HEK293 (cell line): ENCODE measurements around the gene MARF1.

Experiments used
- EGR2 ChIP-seq: fragments of 450-650 bp; formaldehyde crosslinking; IDR thresholded peaks from 2 replicates; pipeline ENCODE4 v1.5.1; 2016; ENCODE audit warnings: low read depth, missing biosample characterization, missing genetic modification characterization
- GFI1B ChIP-seq: fragments of 450-650 bp; formaldehyde crosslinking; IDR thresholded peaks from 2 replicates; pipeline ENCODE4 v1.5.1; 2016; ENCODE audit warnings: missing biosample characterization, missing genetic modification characterization
- IKZF3 ChIP-seq: fragments of 450-650 bp; IDR thresholded peaks from 2 replicates; pipeline ENCODE4 v1.5.0; 2018; ENCODE audit warnings: missing biosample characterization, mild to moderate bottlenecking, missing genetic modification characterization, moderate library complexity
- KLF9 ChIP-seq: fragments of 450-650 bp; formaldehyde crosslinking; IDR thresholded peaks from 2 replicates; pipeline ENCODE4 v1.5.1; 2016; ENCODE audit warnings: missing biosample characterization, missing genetic modification characterization, low read depth
- MYNN ChIP-seq: fragments of 450-650 bp; formaldehyde crosslinking; IDR thresholded peaks from 2 replicates; pipeline ENCODE4 v1.5.1; 2016; ENCODE audit warnings: missing biosample characterization, missing genetic modification characterization, borderline replicate concordance
- SCRT1 ChIP-seq: fragments of 450-650 bp; formaldehyde crosslinking; IDR thresholded peaks from 2 replicates; pipeline ENCODE4 v1.5.1; 2016; ENCODE audit warnings: missing biosample characterization, missing genetic modification characterization, borderline replicate concordance
- SP7 ChIP-seq: fragments of 450-650 bp; formaldehyde crosslinking; IDR thresholded peaks from 2 replicates; pipeline ENCODE4 v1.5.1; 2016; ENCODE audit warnings: missing biosample characterization, missing genetic modification characterization
- ZBTB20 ChIP-seq: fragments of 450-650 bp; formaldehyde crosslinking; IDR thresholded peaks from 2 replicates; pipeline ENCODE4 v1.5.1; 2016; ENCODE audit warnings: missing biosample characterization, missing genetic modification characterization
- ZFP3 ChIP-seq: fragments of 450-650 bp; formaldehyde crosslinking; IDR thresholded peaks from 2 replicates; pipeline ENCODE4 v1.5.1; 2016; ENCODE audit warnings: low read depth, missing biosample characterization, missing genetic modification characterization
- ZFP37 ChIP-seq: fragments of 450-650 bp; formaldehyde crosslinking; IDR thresholded peaks from 2 replicates; pipeline ENCODE4 v1.5.1; 2016; ENCODE audit warnings: missing biosample characterization, missing genetic modification characterization
- ZIC2 ChIP-seq: fragments of 450-650 bp; formaldehyde crosslinking; IDR thresholded peaks from 2 replicates; pipeline ENCODE4 v1.5.1; 2016; ENCODE audit warnings: missing biosample characterization, missing genetic modification characterization
- ZNF10 ChIP-seq: fragments of 450-650 bp; formaldehyde crosslinking; IDR thresholded peaks from 2 replicates; pipeline ENCODE4 v1.5.1; 2017; ENCODE audit warnings: missing biosample characterization, missing genetic modification characterization
- ZNF155 ChIP-seq: fragments of 450-650 bp; formaldehyde crosslinking; IDR thresholded peaks from 2 replicates; pipeline ENCODE4 v1.5.1; 2016; ENCODE audit warnings: missing biosample characterization, missing genetic modification characterization
- ZNF169 ChIP-seq: fragments of 450-650 bp; formaldehyde crosslinking; IDR thresholded peaks from 2 replicates; pipeline ENCODE4 v1.5.1; 2016; ENCODE audit warnings: missing biosample characterization, missing genetic modification characterization
- ZNF423 ChIP-seq: fragments of 450-650 bp; formaldehyde crosslinking; IDR thresholded peaks from 2 replicates; pipeline ENCODE4 v1.5.1; 2016; ENCODE audit warnings: missing biosample characterization, missing genetic modification characterization
- ZNF555 ChIP-seq: fragments of 450-650 bp; formaldehyde crosslinking; conservative IDR thresholded peaks from 2 replicates; pipeline ENCODE4 v1.5.1; 2017; ENCODE audit warnings: missing biosample characterization, mild to moderate bottlenecking, missing genetic modification characterization, inconsistent platforms
- ZNF596 ChIP-seq: fragments of 450-650 bp; IDR thresholded peaks from 2 replicates; pipeline ENCODE4 v1.5.0; 2018; ENCODE audit warnings: missing biosample characterization, mild to moderate bottlenecking, missing genetic modification characterization, moderate library complexity
- ZNF600 ChIP-seq: fragments of 450-650 bp; formaldehyde crosslinking; IDR thresholded peaks from 2 replicates; pipeline ENCODE4 v1.5.1; 2016; ENCODE audit warnings: missing biosample characterization, missing genetic modification characterization
- ZNF623 ChIP-seq: fragments of 450-650 bp; formaldehyde crosslinking; IDR thresholded peaks from 2 replicates; pipeline ENCODE4 v1.5.1; 2016; ENCODE audit warnings: missing biosample characterization, missing genetic modification characterization
- ZNF654 ChIP-seq: fragments of 450-650 bp; formaldehyde crosslinking; IDR thresholded peaks from 2 replicates; pipeline ENCODE4 v1.5.1; 2016; ENCODE audit warnings: low read depth, missing biosample characterization, missing genetic modification characterization
- ZNF701 ChIP-seq: fragments of 450-650 bp; formaldehyde crosslinking; IDR thresholded peaks from 2 replicates; pipeline ENCODE4 v1.5.1; 2016; ENCODE audit warnings: missing biosample characterization, missing genetic modification characterization
- ZNF776 ChIP-seq: fragments of 450-650 bp; formaldehyde crosslinking; IDR thresholded peaks from 2 replicates; pipeline ENCODE4 v1.5.0; 2017; ENCODE audit warnings: missing biosample characterization, missing genetic modification characterization, borderline replicate concordance
- ZNF785 ChIP-seq: fragments of 450-650 bp; formaldehyde crosslinking; IDR thresholded peaks from 2 replicates; pipeline ENCODE4 v1.5.1; 2016; ENCODE audit warnings: missing biosample characterization, missing genetic modification characterization
- ZNF843 ChIP-seq: fragments of 450-650 bp; formaldehyde crosslinking; IDR thresholded peaks from 2 replicates; pipeline ENCODE4 v1.5.1; 2016; ENCODE audit warnings: missing biosample characterization, missing genetic modification characterization
- ZSCAN16 ChIP-seq: fragments of 450-650 bp; formaldehyde crosslinking; IDR thresholded peaks from 2 replicates; pipeline ENCODE4 v1.5.1; 2016; ENCODE audit warnings: missing biosample characterization, missing genetic modification characterization
- TF ChIP-seq, protein P1 (sequence below): fragments of 450-650 bp; formaldehyde crosslinking; IDR thresholded peaks from 2 replicates; pipeline ENCODE4 v1.5.1; 2016; ENCODE audit warnings: missing biosample characterization, missing genetic modification characterization
- TF ChIP-seq, protein P2 (sequence below): fragments of 450-650 bp; formaldehyde crosslinking; IDR thresholded peaks from 2 replicates; pipeline ENCODE4 v1.5.1; 2016; ENCODE audit warnings: missing biosample characterization, missing genetic modification characterization
- TF ChIP-seq, protein P3 (sequence below): fragments of 450-650 bp; formaldehyde crosslinking; IDR thresholded peaks from 2 replicates; pipeline ENCODE4 v1.5.1; 2016; ENCODE audit warnings: missing biosample characterization, missing genetic modification characterization
- TF ChIP-seq, protein P4 (sequence below): fragments of 450-650 bp; formaldehyde crosslinking; IDR thresholded peaks from 2 replicates; pipeline ENCODE4 v1.5.1; 2016; ENCODE audit warnings: missing biosample characterization, missing genetic modification characterization
- TF ChIP-seq, protein P5 (sequence below): fragments of 450-650 bp; formaldehyde crosslinking; IDR thresholded peaks from 2 replicates; pipeline ENCODE4; 2016; ENCODE audit warnings: missing biosample characterization, missing genetic modification characterization
- TF ChIP-seq, protein P6 (sequence below): fragments of 450-650 bp; formaldehyde crosslinking; IDR thresholded peaks from 2 replicates; pipeline ENCODE4 v1.5.1; 2016; ENCODE audit warnings: missing biosample characterization, missing genetic modification characterization

The MARF1 gene

DNA sequence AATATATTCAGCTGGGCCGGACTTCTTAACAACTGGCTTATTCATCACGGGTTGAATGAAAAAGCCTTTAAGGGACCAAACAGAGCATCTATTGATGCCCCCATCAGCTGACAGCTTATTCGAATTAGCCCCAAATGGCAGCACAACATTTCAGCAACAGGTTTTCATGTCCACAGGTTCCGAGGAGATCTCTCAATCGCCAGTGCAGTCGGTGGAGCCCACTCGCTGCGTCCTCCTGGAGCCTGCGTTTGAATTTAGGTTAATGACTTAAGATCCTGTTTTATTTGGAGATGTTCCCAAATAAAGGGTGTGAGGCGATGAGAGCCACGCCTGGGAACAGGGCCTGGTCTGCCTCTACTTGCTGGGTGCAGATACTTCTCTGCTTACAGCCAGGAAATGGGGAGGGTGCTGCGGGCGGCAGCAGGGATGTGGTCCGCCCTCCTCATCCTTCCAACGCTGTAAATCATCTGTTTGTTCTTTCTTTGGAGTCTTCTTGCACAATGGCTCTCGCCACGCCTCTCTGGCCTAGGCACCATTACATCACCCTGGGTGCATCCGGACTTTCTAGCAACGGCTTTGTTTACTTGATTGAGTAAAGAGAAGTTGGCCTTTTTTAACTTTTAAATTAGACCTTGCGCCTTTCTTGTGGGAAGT is 29.7 kb upstream of the MARF1 start (continued):
- TF ChIP-seq, protein P1, sequence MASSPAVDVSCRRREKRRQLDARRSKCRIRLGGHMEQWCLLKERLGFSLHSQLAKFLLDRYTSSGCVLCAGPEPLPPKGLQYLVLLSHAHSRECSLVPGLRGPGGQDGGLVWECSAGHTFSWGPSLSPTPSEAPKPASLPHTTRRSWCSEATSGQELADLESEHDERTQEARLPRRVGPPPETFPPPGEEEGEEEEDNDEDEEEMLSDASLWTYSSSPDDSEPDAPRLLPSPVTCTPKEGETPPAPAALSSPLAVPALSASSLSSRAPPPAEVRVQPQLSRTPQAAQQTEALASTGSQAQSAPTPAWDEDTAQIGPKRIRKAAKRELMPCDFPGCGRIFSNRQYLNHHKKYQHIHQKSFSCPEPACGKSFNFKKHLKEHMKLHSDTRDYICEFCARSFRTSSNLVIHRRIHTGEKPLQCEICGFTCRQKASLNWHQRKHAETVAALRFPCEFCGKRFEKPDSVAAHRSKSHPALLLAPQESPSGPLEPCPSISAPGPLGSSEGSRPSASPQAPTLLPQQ, result peak; percentile 93
- peak; percentile 98 for TF ChIP-seq ZNF600 (tag by site-specific recombination)
- no peak for TF ChIP-seq ZNF654
- TF ChIP-seq, protein P2, sequence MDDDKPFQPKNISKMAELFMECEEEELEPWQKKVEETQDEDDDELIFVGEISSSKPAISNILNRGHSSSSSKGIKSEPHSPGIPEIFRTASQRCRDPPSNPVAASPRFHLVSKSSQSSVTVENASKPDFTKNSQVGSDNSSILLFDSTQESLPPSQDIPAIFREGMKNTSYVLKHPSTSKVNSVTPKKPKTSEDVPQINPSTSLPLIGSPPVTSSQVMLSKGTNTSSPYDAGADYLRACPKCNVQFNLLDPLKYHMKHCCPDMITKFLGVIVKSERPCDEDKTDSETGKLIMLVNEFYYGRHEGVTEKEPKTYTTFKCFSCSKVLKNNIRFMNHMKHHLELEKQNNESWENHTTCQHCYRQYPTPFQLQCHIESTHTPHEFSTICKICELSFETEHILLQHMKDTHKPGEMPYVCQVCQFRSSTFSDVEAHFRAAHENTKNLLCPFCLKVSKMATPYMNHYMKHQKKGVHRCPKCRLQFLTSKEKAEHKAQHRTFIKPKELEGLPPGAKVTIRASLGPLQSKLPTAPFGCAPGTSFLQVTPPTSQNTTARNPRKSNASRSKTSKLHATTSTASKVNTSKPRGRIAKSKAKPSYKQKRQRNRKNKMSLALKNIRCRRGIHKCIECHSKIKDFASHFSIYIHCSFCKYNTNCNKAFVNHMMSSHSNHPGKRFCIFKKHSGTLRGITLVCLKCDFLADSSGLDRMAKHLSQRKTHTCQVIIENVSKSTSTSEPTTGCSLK (tag by site-specific recombination), result no peak
- no peak for TF ChIP-seq ZNF169 (tag by site-specific recombination)
- TF ChIP-seq ZNF843 (tag by site-specific recombination), result peak; percentile 33; the same call in 1 of the 2 replicates
- no peak for TF ChIP-seq ZNF423 (tag by site-specific recombination)
- TF ChIP-seq IKZF3 (tag by site-specific recombination), result peak; percentile 79
- peak; percentile 95 for TF ChIP-seq KLF9 (tag by site-specific recombination)
- peak; percentile 97 for TF ChIP-seq SP7 (tag by site-specific recombination)
- TF ChIP-seq SCRT1 (tag by site-specific recombination), result peak; percentile 97
- peak; percentile 32; the same call in 1 of the 2 replicates for TF ChIP-seq ZBTB20 (tag by site-specific recombination)
- TF ChIP-seq, protein P3, sequence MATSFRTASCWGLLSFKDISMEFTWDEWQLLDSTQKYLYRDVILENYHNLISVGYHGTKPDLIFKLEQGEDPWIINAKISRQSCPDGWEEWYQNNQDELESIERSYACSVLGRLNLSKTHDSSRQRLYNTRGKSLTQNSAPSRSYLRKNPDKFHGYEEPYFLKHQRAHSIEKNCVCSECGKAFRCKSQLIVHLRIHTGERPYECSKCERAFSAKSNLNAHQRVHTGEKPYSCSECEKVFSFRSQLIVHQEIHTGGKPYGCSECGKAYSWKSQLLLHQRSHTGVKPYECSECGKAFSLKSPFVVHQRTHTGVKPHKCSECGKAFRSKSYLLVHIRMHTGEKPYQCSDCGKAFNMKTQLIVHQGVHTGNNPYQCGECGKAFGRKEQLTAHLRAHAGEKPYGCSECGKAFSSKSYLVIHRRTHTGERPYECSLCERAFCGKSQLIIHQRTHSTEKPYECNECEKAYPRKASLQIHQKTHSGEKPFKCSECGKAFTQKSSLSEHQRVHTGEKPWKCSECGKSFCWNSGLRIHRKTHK (tag by site-specific recombination), result no peak
- no peak for TF ChIP-seq ZFP3 (tag by site-specific recombination)
- no peak for TF ChIP-seq GFI1B
- TF ChIP-seq ZNF596 (tag by site-specific recombination), result no peak
- TF ChIP-seq ZIC2 (tag by site-specific recombination), result no peak
- TF ChIP-seq, protein P4, sequence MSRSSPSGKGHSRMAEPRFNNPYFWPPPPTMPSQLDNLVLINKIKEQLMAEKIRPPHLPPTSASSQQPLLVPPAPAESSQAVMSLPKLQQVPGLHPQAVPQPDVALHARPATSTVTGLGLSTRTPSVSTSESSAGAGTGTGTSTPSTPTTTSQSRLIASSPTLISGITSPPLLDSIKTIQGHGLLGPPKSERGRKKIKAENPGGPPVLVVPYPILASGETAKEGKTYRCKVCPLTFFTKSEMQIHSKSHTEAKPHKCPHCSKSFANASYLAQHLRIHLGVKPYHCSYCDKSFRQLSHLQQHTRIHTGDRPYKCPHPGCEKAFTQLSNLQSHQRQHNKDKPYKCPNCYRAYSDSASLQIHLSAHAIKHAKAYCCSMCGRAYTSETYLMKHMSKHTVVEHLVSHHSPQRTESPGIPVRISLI, result no peak
- TF ChIP-seq, protein P5, sequence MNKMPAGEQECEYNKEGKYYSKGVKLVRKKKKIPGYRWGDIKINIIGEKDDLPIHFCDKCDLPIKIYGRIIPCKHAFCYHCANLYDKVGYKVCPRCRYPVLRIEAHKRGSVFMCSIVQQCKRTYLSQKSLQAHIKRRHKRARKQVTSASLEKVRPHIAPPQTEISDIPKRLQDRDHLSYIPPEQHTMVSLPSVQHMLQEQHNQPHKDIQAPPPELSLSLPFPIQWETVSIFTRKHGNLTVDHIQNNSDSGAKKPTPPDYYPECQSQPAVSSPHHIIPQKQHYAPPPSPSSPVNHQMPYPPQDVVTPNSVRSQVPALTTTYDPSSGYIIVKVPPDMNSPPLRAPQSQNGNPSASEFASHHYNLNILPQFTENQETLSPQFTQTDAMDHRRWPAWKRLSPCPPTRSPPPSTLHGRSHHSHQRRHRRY (tag by site-specific recombination), result no peak
- no peak for TF ChIP-seq EGR2 (tag by site-specific recombination)
- TF ChIP-seq, protein P6, sequence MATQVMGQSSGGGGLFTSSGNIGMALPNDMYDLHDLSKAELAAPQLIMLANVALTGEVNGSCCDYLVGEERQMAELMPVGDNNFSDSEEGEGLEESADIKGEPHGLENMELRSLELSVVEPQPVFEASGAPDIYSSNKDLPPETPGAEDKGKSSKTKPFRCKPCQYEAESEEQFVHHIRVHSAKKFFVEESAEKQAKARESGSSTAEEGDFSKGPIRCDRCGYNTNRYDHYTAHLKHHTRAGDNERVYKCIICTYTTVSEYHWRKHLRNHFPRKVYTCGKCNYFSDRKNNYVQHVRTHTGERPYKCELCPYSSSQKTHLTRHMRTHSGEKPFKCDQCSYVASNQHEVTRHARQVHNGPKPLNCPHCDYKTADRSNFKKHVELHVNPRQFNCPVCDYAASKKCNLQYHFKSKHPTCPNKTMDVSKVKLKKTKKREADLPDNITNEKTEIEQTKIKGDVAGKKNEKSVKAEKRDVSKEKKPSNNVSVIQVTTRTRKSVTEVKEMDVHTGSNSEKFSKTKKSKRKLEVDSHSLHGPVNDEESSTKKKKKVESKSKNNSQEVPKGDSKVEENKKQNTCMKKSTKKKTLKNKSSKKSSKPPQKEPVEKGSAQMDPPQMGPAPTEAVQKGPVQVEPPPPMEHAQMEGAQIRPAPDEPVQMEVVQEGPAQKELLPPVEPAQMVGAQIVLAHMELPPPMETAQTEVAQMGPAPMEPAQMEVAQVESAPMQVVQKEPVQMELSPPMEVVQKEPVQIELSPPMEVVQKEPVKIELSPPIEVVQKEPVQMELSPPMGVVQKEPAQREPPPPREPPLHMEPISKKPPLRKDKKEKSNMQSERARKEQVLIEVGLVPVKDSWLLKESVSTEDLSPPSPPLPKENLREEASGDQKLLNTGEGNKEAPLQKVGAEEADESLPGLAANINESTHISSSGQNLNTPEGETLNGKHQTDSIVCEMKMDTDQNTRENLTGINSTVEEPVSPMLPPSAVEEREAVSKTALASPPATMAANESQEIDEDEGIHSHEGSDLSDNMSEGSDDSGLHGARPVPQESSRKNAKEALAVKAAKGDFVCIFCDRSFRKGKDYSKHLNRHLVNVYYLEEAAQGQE, result no peak
- TF ChIP-seq ZNF555 (tag by site-specific recombination), result no peak
- no peak for TF ChIP-seq ZNF785 (tag by site-specific recombination)
- no peak; the same call in 1 of the 2 replicates for TF ChIP-seq ZNF10 (tag by site-specific recombination)
- TF ChIP-seq ZNF623, result no peak
- TF ChIP-seq ZNF776 (tag by site-specific recombination), result no peak
- no peak for TF ChIP-seq ZFP37
- no peak for TF ChIP-seq ZSCAN16 (tag by site-specific recombination)
- no peak for TF ChIP-seq ZNF701 (tag by site-specific recombination)
- TF ChIP-seq ZNF155 (tag by site-specific recombination), result no peak
- TF ChIP-seq MYNN (tag by site-specific recombination), result no peak
